Calu3 (cell line): ENCODE data around the gene USP12. TPM values are rescaled to one million over a fixed set of nuclear protein-coding genes. Genes with fewer than 3 reads are reported as not detected.
"Not testable (repeated sequence)": the region's sequence is repeated elsewhere in the genome, so short reads cannot be mapped to it uniquely, and the experiment has no call there.

ENCODE experiments used
- BruUV-seq: library from RNA; stranded (reverse); fragments of 400-500 nt; replicated peaks from 2 replicates; lab custom pipeline; 2021; lab: Mats Ljungman, UMichigan
- CTCF ChIA-PET: fragments of 300-600 bp; sonication (Branson Sonifier 250); formaldehyde crosslinking; loops from one replicate; lab custom pipeline; 2022; ENCODE audit warnings: antibody characterized with exemption; lab: Charles Lee
- DNase-seq: peaks from one replicate; pipeline ENCODE4 v3.0.0; 2022
- H3K27ac Mint-ChIP-seq: one replicate; pipeline ENCODE4 v1.8.0; 2022; ENCODE audit warnings: mixed read lengths; ENCODE audit not compliant: unreplicated experiment
- H3K27me3 Mint-ChIP-seq: one replicate; pipeline ENCODE4 v1.8.0; 2022; ENCODE audit warnings: mixed read lengths; ENCODE audit not compliant: unreplicated experiment
- H3K36me3 Mint-ChIP-seq: one replicate; pipeline ENCODE4 v1.8.0; 2022; ENCODE audit warnings: mild to moderate bottlenecking, moderate library complexity, mixed read lengths; ENCODE audit not compliant: insufficient read depth, unreplicated experiment
- H3K4me1 Mint-ChIP-seq: one replicate; pipeline ENCODE4 v1.8.0; 2022; ENCODE audit warnings: mild to moderate bottlenecking, low read depth, mixed read lengths; ENCODE audit not compliant: unreplicated experiment
- H3K4me3 Mint-ChIP-seq: one replicate; pipeline ENCODE4 v1.8.0; 2022; ENCODE audit warnings: mild to moderate bottlenecking, low read depth, moderate library complexity, mixed read lengths; ENCODE audit not compliant: unreplicated experiment
- H3K9me3 Mint-ChIP-seq: one replicate; pipeline ENCODE4 v1.8.0; 2022; ENCODE audit warnings: low read depth, mixed read lengths; ENCODE audit not compliant: unreplicated experiment
- intact Hi-C: fragments of 100-400 bp; cut with micrococcal nuclease; formaldehyde crosslinking; loops from one replicate; pipeline ENCODE4 v1.10.0; 2022; ENCODE audit not compliant: unreplicated experiment
- total RNA-seq: library from RNA; stranded (reverse); gene quantifications from 2 replicates; pipeline ENCODE4 v1.2.3, GENCODE V29; 2022
- TF ChIP-seq, protein P1 (sequence below): fragments of 200-600 bp; IDR thresholded peaks from one replicate; pipeline ENCODE4 v1.8.0; 2022; ENCODE audit warnings: antibody characterized with exemption; ENCODE audit not compliant: unreplicated experiment

Gene USP12
- total RNA-seq, 1 experiment from 2014 or later = 20.6 TPM

GRCh38 chr13:27192973-27193372, 21.4 kb upstream of the USP12 start:
- Mint-ChIP-seq H3K4me1 (peaks cover 46% of the 10 kb centered on the region), H3K36me3 (no peaks in the 10 kb centered on the region), H3K9me3 (peaks cover 2% of the 10 kb centered on the region), H3K4me3 (no peak overlapping the region), H3K27ac (no peak overlapping the region), H3K27me3 (no peaks in the 10 kb centered on the region)
- CTCF ChIA-PET = no interaction called here
- intact Hi-C loops = no loop called here
- DNase-seq = no peak
- BruUV-seq = no TSS peak
- TF ChIP-seq, protein P1, sequence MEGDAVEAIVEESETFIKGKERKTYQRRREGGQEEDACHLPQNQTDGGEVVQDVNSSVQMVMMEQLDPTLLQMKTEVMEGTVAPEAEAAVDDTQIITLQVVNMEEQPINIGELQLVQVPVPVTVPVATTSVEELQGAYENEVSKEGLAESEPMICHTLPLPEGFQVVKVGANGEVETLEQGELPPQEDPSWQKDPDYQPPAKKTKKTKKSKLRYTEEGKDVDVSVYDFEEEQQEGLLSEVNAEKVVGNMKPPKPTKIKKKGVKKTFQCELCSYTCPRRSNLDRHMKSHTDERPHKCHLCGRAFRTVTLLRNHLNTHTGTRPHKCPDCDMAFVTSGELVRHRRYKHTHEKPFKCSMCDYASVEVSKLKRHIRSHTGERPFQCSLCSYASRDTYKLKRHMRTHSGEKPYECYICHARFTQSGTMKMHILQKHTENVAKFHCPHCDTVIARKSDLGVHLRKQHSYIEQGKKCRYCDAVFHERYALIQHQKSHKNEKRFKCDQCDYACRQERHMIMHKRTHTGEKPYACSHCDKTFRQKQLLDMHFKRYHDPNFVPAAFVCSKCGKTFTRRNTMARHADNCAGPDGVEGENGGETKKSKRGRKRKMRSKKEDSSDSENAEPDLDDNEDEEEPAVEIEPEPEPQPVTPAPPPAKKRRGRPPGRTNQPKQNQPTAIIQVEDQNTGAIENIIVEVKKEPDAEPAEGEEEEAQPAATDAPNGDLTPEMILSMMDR = no peak

DNA sequence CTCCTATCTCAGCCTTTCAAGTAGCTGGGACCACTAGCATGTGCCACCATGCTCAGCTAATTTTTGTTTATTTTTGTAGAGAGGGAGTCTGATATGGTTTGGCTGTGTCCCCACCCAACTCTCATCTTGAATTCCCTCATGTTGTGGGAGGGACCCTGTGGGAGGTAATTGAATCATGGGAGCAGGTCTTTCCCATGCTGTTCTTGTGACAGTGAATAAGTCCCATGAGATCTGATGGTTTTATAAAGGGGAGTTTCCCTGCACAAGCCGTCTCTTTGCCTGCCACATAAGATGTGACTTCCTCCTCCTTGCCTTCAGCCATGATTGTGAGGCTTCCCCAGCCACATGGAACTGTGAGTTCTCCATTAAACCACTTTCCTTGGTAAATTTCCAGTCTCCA, 20.8 kb upstream of the USP12 start:
- CTCF ChIA-PET, intact Hi-C loops, DNase-seq, H3K9me3 Mint-ChIP-seq, BruUV-seq, H3K27ac Mint-ChIP-seq, H3K36me3 Mint-ChIP-seq, H3K27me3 Mint-ChIP-seq, H3K4me3 Mint-ChIP-seq: not testable (repeated sequence)
- H3K4me1 Mint-ChIP-seq = peaks cover 49% of the 10 kb centered on the region

GRCh38 chr13:27189192-27189591, 17.6 kb upstream of the USP12 start:
- H3K27me3 Mint-ChIP-seq = no peaks in the 10 kb centered on the region
- CTCF ChIA-PET = no interaction called here
- intact Hi-C loops = no loop called here
- H3K27ac Mint-ChIP-seq = peak overlapping the region; percentile 84
- TF ChIP-seq, protein P1 = no peak
- no peak overlapping the region for H3K4me3 Mint-ChIP-seq
- DNase-seq = no peak
- H3K9me3 Mint-ChIP-seq = no peaks in the 10 kb centered on the region
- H3K36me3 Mint-ChIP-seq = no peaks in the 10 kb centered on the region
- no TSS peak for BruUV-seq
- H3K4me1 Mint-ChIP-seq = peaks cover 28% of the 10 kb centered on the region

- no TSS peak for BruUV-seq
- Mint-ChIP-seq H3K27me3 (no peaks in the 10 kb centered on the region), H3K27ac (peak overlapping the region; percentile 80), H3K4me3 (peak overlapping the region; percentile 13), H3K9me3 (no peaks in the 10 kb centered on the region), H3K36me3 (peaks cover 6% of the 10 kb centered on the region), H3K4me1 (peaks cover 28% of the 10 kb centered on the region)
- TF ChIP-seq, protein P1 = no peak
- CTCF ChIA-PET = interaction anchor here (0.7 kb wide), 1 partner anchor 617 kb away, joined by 6 read pairs; no protein-coding TSS in a partner anchor
- intact Hi-C loops = no loop called here
- DNase-seq = no peak
Observed at GRCh38 chr13:27188239-27188638, 16.6 kb upstream of the USP12 start.

DNA sequence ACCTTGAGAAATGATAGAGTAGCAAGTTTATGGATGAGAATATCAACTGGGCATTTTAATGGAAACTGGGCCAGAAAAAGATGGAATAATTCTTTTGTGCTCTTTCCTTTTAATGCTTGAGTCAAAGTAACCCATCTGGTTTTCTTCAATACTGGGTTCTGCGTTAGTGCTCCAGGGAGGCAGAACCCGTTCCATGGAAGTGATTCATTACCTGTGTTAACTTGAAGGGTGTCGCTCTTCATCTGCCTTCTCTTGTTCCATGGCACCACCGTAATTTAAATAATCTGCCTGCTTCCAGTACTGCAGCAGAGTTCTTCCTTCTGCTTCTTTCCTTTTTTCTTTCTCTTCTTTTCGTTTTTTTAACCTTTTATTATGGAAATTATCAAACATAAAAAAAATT, 14.7 kb upstream of the USP12 start:
- CTCF ChIA-PET = no interaction called here
- no TSS peak for BruUV-seq
- Mint-ChIP-seq H3K36me3 (peaks cover 7% of the 10 kb centered on the region), H3K27ac (no peak overlapping the region), H3K4me1 (peaks cover 38% of the 10 kb centered on the region), H3K9me3 (no peaks in the 10 kb centered on the region), H3K27me3 (no peaks in the 10 kb centered on the region), H3K4me3 (no peak overlapping the region)
- TF ChIP-seq, protein P1 = no peak
- intact Hi-C loops = no loop called here
- peak; percentile 36 for DNase-seq
